Upper lobe of right lung (tissue), 1 donor: ENCODE results near the gene TMEM59L. TPM values are rescaled to one million over a fixed set of nuclear protein-coding genes. Genes with fewer than 3 reads are reported as not detected.

Source experiments
- ATAC-seq: fragments of 200-7000 bp; cut with Tn5 transposase; one replicate; pipeline ENCODE4 v1.9.1; 2020; ENCODE audit warnings: mild to moderate bottlenecking, moderate library complexity
- DNase-seq: peaks from one replicate; pipeline ENCODE4 v3.0.0-alpha.2; 2020
- H3K27ac ChIP-seq: fragments of 200-600 bp; one replicate; pipeline ENCODE4 v1.8.0; 2022
- H3K27me3 ChIP-seq: fragments of 200-600 bp; one replicate; pipeline ENCODE4 v1.8.0; 2022; ENCODE audit warnings: mild to moderate bottlenecking
- H3K36me3 ChIP-seq: fragments of 200-600 bp; one replicate; pipeline ENCODE4 v1.8.0; 2022
- H3K4me1 ChIP-seq: fragments of 200-600 bp; one replicate; pipeline ENCODE4 v1.8.0; 2022
- H3K4me3 ChIP-seq: fragments of 200-600 bp; one replicate; pipeline ENCODE4 v1.8.0; 2022; ENCODE audit warnings: mild to moderate bottlenecking
- H3K9me3 ChIP-seq: fragments of 200-600 bp; one replicate; pipeline ENCODE4 v1.8.0; 2022
- CTCF ChIP-seq: fragments of 200-600 bp; IDR thresholded peaks from one replicate; pipeline ENCODE4 v1.8.0; 2022; ENCODE audit warnings: antibody characterized with exemption
- intact Hi-C: fragments of 100-400 bp; cut with DNase I; formaldehyde crosslinking; loops from one replicate; pipeline ENCODE4 v1.11.0; 2022
- total RNA-seq: library from RNA; stranded (reverse); fragmentation: NEBNext Ultra II Directional; extraction: Animal tissue kit (Norgen Biotek cat#: 25700); gene quantifications from one replicate; pipeline ENCODE4 v1.2.1, GENCODE V29; 2021
- donor health status: DM: no; HTN: yes; CAD: no; lungs with severe emphysema.

Gene TMEM59L
- total RNA-seq, 1 donor from 2014 or later, result 2.2 TPM

GRCh38 chr19:18670312-18670711 is 57.6 kb downstream of the TMEM59L start:
- no peaks in the 10 kb centered on the region for H3K27me3 ChIP-seq
- ATAC-seq (no peak), DNase-seq (no peak)
- intact Hi-C loops, result no loop called here
- peaks cover 32% of the 10 kb centered on the region for H3K36me3 ChIP-seq
- no peak overlapping the region for H3K4me3 ChIP-seq
- peaks cover 8% of the 10 kb centered on the region for H3K4me1 ChIP-seq
- H3K9me3 ChIP-seq, result no peaks in the 10 kb centered on the region
- no peak overlapping the region for H3K27ac ChIP-seq
- TF ChIP-seq CTCF, result no peak

Other genes with a start within 250 kb of the TMEM59L start
- 105 TPM for gene GDF15, start 226.7 kb upstream of the TMEM59L start, total RNA-seq
- 22.7 TPM for gene LRRC25, start 215.2 kb upstream of the TMEM59L start, total RNA-seq
- 57.3 TPM for gene SSBP4, start 193.5 kb upstream of the TMEM59L start, total RNA-seq
- gene ISYNA1, start 174.7 kb upstream of the TMEM59L start, total RNA-seq, result 34.6 TPM
- 17.7 TPM for gene ELL, start 90.8 kb upstream of the TMEM59L start, total RNA-seq
- 201 TPM for gene FKBP8, start 69.3 kb upstream of the TMEM59L start, total RNA-seq
- gene KXD1, start 55.0 kb upstream of the TMEM59L start, total RNA-seq, result 68.3 TPM
- 840 TPM for gene UBA52, start 41.0 kb upstream of the TMEM59L start, total RNA-seq
- 57.1 TPM for gene REX1BD, start 24.1 kb upstream of the TMEM59L start, total RNA-seq
- 23.4 TPM for gene CRLF1, start 6.1 kb upstream of the TMEM59L start, total RNA-seq
- 11.8 TPM for gene KLHL26, start 24.2 kb downstream of the TMEM59L start, total RNA-seq
- gene CRTC1, start 70.8 kb downstream of the TMEM59L start, total RNA-seq, result 13.8 TPM
- gene COMP, start 178.4 kb downstream of the TMEM59L start, total RNA-seq, result 9.7 TPM
- gene UPF1, start 219.1 kb downstream of the TMEM59L start, total RNA-seq, result 80.8 TPM